GM12874 (cell line): ENCODE data around the gene CENPE.

ENCODE experiments used
- CTCF ChIP-seq: IDR thresholded peaks from 2 replicates; pipeline ENCODE4 v1.5.1; 2011; ENCODE audit warnings: low read depth, mild to moderate bottlenecking, control low read depth, low read length, moderate library complexity; ENCODE audit not compliant: insufficient read depth

CENPE gene

GRCh38 chr4:103152381-103152780 lies 45.8 kb downstream of the CENPE start:
- TF ChIP-seq CTCF: no peak

- TF ChIP-seq CTCF: no peak
Observed at GRCh38 chr4:103150677-103151076, 47.5 kb downstream of the CENPE start.

- no peak for TF ChIP-seq CTCF
Observed at GRCh38 chr4:103144926-103145325, 53.2 kb downstream of the CENPE start.

- TF ChIP-seq CTCF: no peak
Observed at GRCh38 chr4:103137446-103137827, 60.7 kb downstream of the CENPE start.

- no peak for TF ChIP-seq CTCF
Observed at GRCh38 chr4:103136671-103137445, 61.3 kb downstream of the CENPE start.

- TF ChIP-seq CTCF: no peak
Observed at GRCh38 chr4:103129174-103129573, 69.0 kb downstream of the CENPE start.

GRCh38 chr4:103126126-103126525 lies 72.0 kb downstream of the CENPE start:
- no peak for TF ChIP-seq CTCF
